K562 (cell line): Measurements from ENCODE around the gene TMEM185B. TPM values are rescaled to one million over a fixed set of nuclear protein-coding genes. Genes with fewer than 3 reads are reported as not detected.

ENCODE experiments used
- ATF3 ChIP-seq, 2 experiments: fragments of 450-650 bp in 1 of 2; sonication (generic) in 1 of 2; formaldehyde crosslinking in 1 of 2; IDR thresholded peaks in 1 of 2; conservative IDR thresholded peaks in 1 of 2; 2 replicates each; pipeline versions ENCODE4 v1.6.1 to v1.8.1; 2016 to 2023; ENCODE audit warnings: mild to moderate bottlenecking in 2 of 2, moderate library complexity in 2 of 2, inconsistent platforms in 1 of 2, missing genetic modification reagents in 1 of 2
- BDP1 ChIP-seq: IDR thresholded peaks from 3 replicates; pipeline ENCODE4 v1.6.1; 2011; ENCODE audit not compliant: insufficient read length, insufficient read depth
- CBFB ChIP-seq: sonication (generic); formaldehyde crosslinking; IDR thresholded peaks from 2 replicates; pipeline ENCODE4 v1.4.0; 2020; ENCODE audit warnings: mild to moderate bottlenecking, missing genetic modification reagents
- CHCHD3 ChIP-seq: fragments of 250-450 bp; sonication (Bioruptor Pico); IDR thresholded peaks from 2 replicates; pipeline ENCODE4 v2.1.2; 2022; ENCODE audit warnings: mild to moderate bottlenecking
- CTCF ChIP-seq, 3 experiments: IDR thresholded peaks in 2 of 3; conservative IDR thresholded peaks in 1 of 3; 2 replicates each; pipeline ENCODE4 v1.5.1; 2011 to 2012; ENCODE audit warnings: low read length in 3 of 3, mild to moderate bottlenecking in 3 of 3, control low read depth in 2 of 3, improper control_type of control experiment in 1 of 3, inconsistent platforms in 1 of 3, low read depth in 1 of 3, mixed read lengths in 1 of 3, moderate library complexity in 1 of 3; ENCODE audit not compliant: insufficient read depth in 2 of 3
- DIDO1 ChIP-seq: fragments of 450-650 bp; IDR thresholded peaks from 2 replicates; pipeline ENCODE4 v1.6.1; 2016; ENCODE audit warnings: low read depth, missing biosample characterization, missing genetic modification characterization
- IFI16 ChIP-seq: fragments of 250-450 bp; sonication (Bioruptor Pico); IDR thresholded peaks from 2 replicates; pipeline ENCODE4 v2.1.2; 2022; ENCODE audit warnings: mild to moderate bottlenecking, inconsistent platforms
- KDM5B ChIP-seq: fragments of 200-600 bp; sonication (generic); IDR thresholded peaks from 2 replicates; pipeline ENCODE4 v1.6.1; 2012; ENCODE audit warnings: low read depth, mild to moderate bottlenecking, moderate library complexity, low read length, control low read depth, inconsistent platforms; ENCODE audit not compliant: insufficient replicate concordance
- L3MBTL2 ChIP-seq: fragments of 450-650 bp; IDR thresholded peaks from 2 replicates; pipeline ENCODE4 v1.6.1; 2016; ENCODE audit warnings: mild to moderate bottlenecking, moderate library complexity
- PHB ChIP-seq: fragments of 250-450 bp; sonication (Bioruptor Pico); IDR thresholded peaks from 2 replicates; pipeline ENCODE4 v1.5.0; 2021
- POLR2AphosphoS2 ChIP-seq: IDR thresholded peaks from 2 replicates; pipeline ENCODE4 v1.6.1; 2012; ENCODE audit warnings: low read length, improper control_type of control experiment
- RBM39 ChIP-seq: fragments of 200-400 bp; formaldehyde crosslinking; optimal IDR thresholded peaks from 2 replicates; pipeline ENCODE3; 2018; ENCODE audit warnings: low read depth, low read length
- TAF15 ChIP-seq: fragments of 200-400 bp; formaldehyde crosslinking; IDR thresholded peaks from 2 replicates; pipeline ENCODE4 v1.6.1; 2017; ENCODE audit warnings: mild to moderate bottlenecking, low read depth, low read length, moderate library complexity
- TAL1 ChIP-seq: fragments of 450-650 bp; IDR thresholded peaks from 2 replicates; pipeline ENCODE4 v1.6.1; 2016; ENCODE audit warnings: mild to moderate bottlenecking
- TFAP4 ChIP-seq: sonication (generic); formaldehyde crosslinking; IDR thresholded peaks from 2 replicates; pipeline ENCODE4 v1.8.0; 2022; ENCODE audit warnings: missing genetic modification reagents, mild to moderate bottlenecking, moderate library complexity, borderline replicate concordance
- U2AF1 ChIP-seq: fragments of 200-400 bp; formaldehyde crosslinking; optimal IDR thresholded peaks from 2 replicates; pipeline ENCODE3; 2017; ENCODE audit warnings: mild to moderate bottlenecking, low read depth, low read length, moderate library complexity
- YY1 ChIP-seq, 3 experiments: IDR thresholded peaks; 2 replicates each; pipeline ENCODE4 v1.6.1; 2011; ENCODE audit warnings: low read length in 2 of 3, mild to moderate bottlenecking in 2 of 3, moderate library complexity in 2 of 3, borderline replicate concordance in 1 of 3, control low read depth in 1 of 3, low read depth in 1 of 3; ENCODE audit not compliant: insufficient read depth in 3 of 3, insufficient replicate concordance in 2 of 3, control insufficient read depth in 1 of 3, insufficient read length in 1 of 3; ENCODE audit errors: extremely low read depth in 1 of 3
- ZC3H4 ChIP-seq: sonication (generic); formaldehyde crosslinking; IDR thresholded peaks from 2 replicates; pipeline ENCODE4 v1.9.0; 2021; ENCODE audit warnings: missing genetic modification reagents, borderline replicate concordance
- ZNF23 ChIP-seq: fragments of 250-450 bp; sonication (Bioruptor Pico); IDR thresholded peaks from 2 replicates; pipeline ENCODE4 v1.4.0; 2020; ENCODE audit warnings: mild to moderate bottlenecking
- polyA plus RNA-seq, 8 experiments: library from polyadenylated mRNA; depleted of rRNA in 4 of 8; stranded (reverse) in 5 of 8; unstranded in 3 of 8; fragments of >200 nt; fragmentation: Nextera tagmentation in 2 of 8; fragmentation: Illumina TruSeq in 1 of 8; extraction: Ambion mirVana in 2 of 8; extraction: Trizol in 1 of 8; gene quantifications; 2 replicates each; pipeline versions ENCODE4 v1.2.1 to v1.2.3, GENCODE V29; 2011 to 2014; ENCODE audit warnings: inconsistent platforms in 1 of 8, missing spikeins in 1 of 8
- total RNA-seq, 7 experiments: library from RNA; depleted of rRNA in 6 of 7; stranded (reverse); fragments of >200 nt in 6 of 7; fragmentation: Illumina TruSeq in 2 of 7; extraction: Trizol in 2 of 7; gene quantifications; 2 replicates each; pipeline versions ENCODE4 v1.2.1 to v1.2.3, GENCODE V29; 2011 to 2021; ENCODE audit warnings: low replicate concordance in 1 of 7

Gene TMEM185B
- total and polyA plus RNA-seq, 9 of the 15 experiments (the other 6 are each of a cell fraction or from before 2014, with no cell fraction given), result 2.9 to 28.2 (median 11.5) TPM

DNA sequence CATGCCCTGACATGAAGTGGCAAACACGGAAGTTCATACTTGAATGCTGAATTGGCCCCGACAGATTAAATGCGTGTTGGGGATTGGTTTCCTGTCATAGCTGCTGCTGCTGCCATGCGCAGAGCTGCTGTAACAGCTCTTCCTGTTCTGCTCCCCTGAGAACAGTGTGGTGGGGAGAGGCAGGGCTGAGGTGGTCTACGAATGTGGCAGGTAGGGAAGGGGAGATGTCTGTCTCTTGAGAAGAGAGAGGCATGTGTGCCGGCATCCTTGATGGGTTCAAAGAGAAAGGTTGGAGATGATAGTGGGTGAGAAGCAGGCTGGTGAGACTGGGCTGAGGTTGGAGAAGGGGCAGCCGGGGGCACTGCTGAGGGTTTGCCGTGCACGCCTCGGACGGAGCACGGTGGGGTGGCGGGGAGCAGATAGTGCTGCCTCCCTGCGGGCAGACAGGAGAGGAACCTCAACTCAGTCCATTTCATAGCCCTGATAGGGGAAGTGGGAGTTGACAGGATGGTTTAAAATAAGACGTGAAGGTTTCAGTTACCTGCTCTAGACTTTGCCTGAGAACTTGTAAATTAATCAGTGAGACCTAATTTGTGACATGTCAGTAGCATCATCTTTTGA lies 46.1 kb downstream of the TMEM185B start (continued):
- TF ChIP-seq POLR2AphosphoS2, result no peak
- no peak for TF ChIP-seq ZNF23 (CRISPR knock-in tag)
- TF ChIP-seq BDP1, result no peak
- TF ChIP-seq CHCHD3 (CRISPR knock-in tag), result no peak
- TF ChIP-seq TAF15, result no peak
- no peak for TF ChIP-seq U2AF1
- TF ChIP-seq YY1 (IDR thresholded peaks at IDR 0.05; ENCODE audit: borderline replicate concordance in 1 of 3, control insufficient read depth in 1 of 3, extremely low read depth in 1 of 3, insufficient read depth in 3 of 3, insufficient read length in 1 of 3, insufficient replicate concordance in 2 of 3, low read depth in 1 of 3, low read length in 2 of 3), result peak in 1 of 3 experiments; percentile 8
- no peak for TF ChIP-seq RBM39
- no peak for TF ChIP-seq IFI16 (CRISPR knock-in tag)
- no peak for TF ChIP-seq ZC3H4 (CRISPR knock-in tag)
- TF ChIP-seq PHB (CRISPR knock-in tag), result no peak
- TF ChIP-seq DIDO1 (tag), result no peak
- TF ChIP-seq L3MBTL2, result 0 out of 2 replicates have a peak, but pooled peaks have one; percentile 31
- no peak for TF ChIP-seq KDM5B
- TF ChIP-seq CTCF (IDR thresholded peaks at IDR 0.05 in 2 of 3, conservative IDR thresholded peaks at IDR 0.05 in 1 of 3; ENCODE audit: insufficient read depth in 2 of 3, low read depth in 1 of 3, low read length in 3 of 3), result peak; percentile 60 to 66 (median 61)
- TF ChIP-seq TAL1, result no peak
- TF ChIP-seq TFAP4 (CRISPR knock-in tag), result 0 out of 2 replicates have a peak, but pooled peaks have one; percentile 17
- no peak for TF ChIP-seq ATF3 (IDR thresholded peaks at IDR 0.05)
- TF ChIP-seq ATF3 (CRISPR knock-in tag; conservative IDR thresholded peaks at IDR 0.05), result no peak
- no peak for TF ChIP-seq CBFB (CRISPR knock-in tag)
